NCI-H69 (cell line): ENCODE data around the gene AKAP8L.

ENCODE experiments used
- DNase-seq: peaks from one replicate; lab custom pipeline; 2025; lab: John Stamatoyannopoulos, UW

Gene AKAP8L

GRCh38 chr19:15448778-15449619 lies 30.2 kb upstream of the AKAP8L start:
- peak; percentile 35 for DNase-seq

- DNase-seq: peak; percentile 50
These were observed 29.4 kb upstream of the AKAP8L start for GRCh38 chr19:15448044-15448777.

GRCh38 chr19:15447057-15447456 lies 28.3 kb upstream of the AKAP8L start:
- no peak for DNase-seq

- DNase-seq: no peak
These were observed 27.1 kb upstream of the AKAP8L start for GRCh38 chr19:15445807-15446376.

- DNase-seq: no peak
These were observed 26.4 kb upstream of the AKAP8L start for GRCh38 chr19:15445227-15445605.

GRCh38 chr19:15444505-15445226 lies 25.9 kb upstream of the AKAP8L start:
- DNase-seq: no peak

- no peak for DNase-seq
These were observed 25.1 kb upstream of the AKAP8L start for GRCh38 chr19:15443838-15444237.

GRCh38 chr19:15443325-15443724 lies 24.5 kb upstream of the AKAP8L start:
- DNase-seq: no peak

GRCh38 chr19:15442142-15442920 lies 23.5 kb upstream of the AKAP8L start:
- DNase-seq: no peak

GRCh38 chr19:15441317-15441716 lies 22.5 kb upstream of the AKAP8L start:
- DNase-seq: no peak

GRCh38 chr19:15439821-15440641 lies 21.2 kb upstream of the AKAP8L start:
- DNase-seq: no peak

- DNase-seq: no peak
These were observed 20.5 kb upstream of the AKAP8L start for GRCh38 chr19:15439078-15439799.

GRCh38 chr19:15438577-15438976 lies 19.8 kb upstream of the AKAP8L start:
- no peak for DNase-seq

GRCh38 chr19:15438124-15438496 lies 19.3 kb upstream of the AKAP8L start:
- peak; percentile 28 for DNase-seq

GRCh38 chr19:15437355-15438123 lies 18.8 kb upstream of the AKAP8L start:
- DNase-seq: peak; percentile 60

- DNase-seq: no peak
These were observed 18.0 kb upstream of the AKAP8L start for GRCh38 chr19:15436826-15437110.

- DNase-seq: no peak
These were observed 17.4 kb upstream of the AKAP8L start for GRCh38 chr19:15436012-15436825.

GRCh38 chr19:15433519-15434069 lies 14.8 kb upstream of the AKAP8L start:
- no peak for DNase-seq
